ENCODE results near the gene SERTAD1. TPM values are rescaled to one million over a fixed set of nuclear protein-coding genes. Genes with fewer than 3 reads are reported as not detected.

Gene SERTAD1
- total RNA-seq, 1 donor from 2014 or later: 14.8 TPM

DNA sequence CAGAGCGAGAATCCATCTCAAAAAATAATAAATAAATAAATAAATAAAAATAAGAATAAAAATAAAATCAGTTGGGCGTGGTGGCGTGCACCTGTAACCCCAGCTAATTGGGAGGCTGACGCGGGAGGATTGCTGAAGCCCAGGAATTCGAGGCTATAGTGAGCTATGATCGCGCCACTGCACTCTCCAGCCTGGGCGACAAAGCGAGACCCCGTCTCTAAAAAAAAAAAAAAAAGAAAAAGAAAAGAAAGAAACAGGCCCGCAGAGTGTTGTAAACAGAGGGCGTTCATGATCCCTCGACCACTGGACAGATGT is 5.4 kb downstream of the SERTAD1 start:
- no peaks in the 10 kb centered on the region for H3K27me3 Mint-ChIP-seq (ENCODE audit: low read depth)
- H3K27ac Mint-ChIP-seq (ENCODE audit: unreplicated experiment): peak overlapping the region; percentile 84
- TF ChIP-seq, protein P1, sequence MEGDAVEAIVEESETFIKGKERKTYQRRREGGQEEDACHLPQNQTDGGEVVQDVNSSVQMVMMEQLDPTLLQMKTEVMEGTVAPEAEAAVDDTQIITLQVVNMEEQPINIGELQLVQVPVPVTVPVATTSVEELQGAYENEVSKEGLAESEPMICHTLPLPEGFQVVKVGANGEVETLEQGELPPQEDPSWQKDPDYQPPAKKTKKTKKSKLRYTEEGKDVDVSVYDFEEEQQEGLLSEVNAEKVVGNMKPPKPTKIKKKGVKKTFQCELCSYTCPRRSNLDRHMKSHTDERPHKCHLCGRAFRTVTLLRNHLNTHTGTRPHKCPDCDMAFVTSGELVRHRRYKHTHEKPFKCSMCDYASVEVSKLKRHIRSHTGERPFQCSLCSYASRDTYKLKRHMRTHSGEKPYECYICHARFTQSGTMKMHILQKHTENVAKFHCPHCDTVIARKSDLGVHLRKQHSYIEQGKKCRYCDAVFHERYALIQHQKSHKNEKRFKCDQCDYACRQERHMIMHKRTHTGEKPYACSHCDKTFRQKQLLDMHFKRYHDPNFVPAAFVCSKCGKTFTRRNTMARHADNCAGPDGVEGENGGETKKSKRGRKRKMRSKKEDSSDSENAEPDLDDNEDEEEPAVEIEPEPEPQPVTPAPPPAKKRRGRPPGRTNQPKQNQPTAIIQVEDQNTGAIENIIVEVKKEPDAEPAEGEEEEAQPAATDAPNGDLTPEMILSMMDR (IDR thresholded peaks at IDR 0.05): no peak
- peaks cover 6% of the 10 kb centered on the region for H3K36me3 Mint-ChIP-seq (ENCODE audit: low read depth)
- no peaks in the 10 kb centered on the region for H3K9me3 Mint-ChIP-seq (ENCODE audit: low read depth)
- H3K4me1 Mint-ChIP-seq (ENCODE audit: low read depth): peaks cover 31% of the 10 kb centered on the region
- H3K4me3 Mint-ChIP-seq (ENCODE audit: unreplicated experiment): peak overlapping the region; percentile 79
- DNase-seq (ENCODE audit: low spot score): no peak

DNA sequence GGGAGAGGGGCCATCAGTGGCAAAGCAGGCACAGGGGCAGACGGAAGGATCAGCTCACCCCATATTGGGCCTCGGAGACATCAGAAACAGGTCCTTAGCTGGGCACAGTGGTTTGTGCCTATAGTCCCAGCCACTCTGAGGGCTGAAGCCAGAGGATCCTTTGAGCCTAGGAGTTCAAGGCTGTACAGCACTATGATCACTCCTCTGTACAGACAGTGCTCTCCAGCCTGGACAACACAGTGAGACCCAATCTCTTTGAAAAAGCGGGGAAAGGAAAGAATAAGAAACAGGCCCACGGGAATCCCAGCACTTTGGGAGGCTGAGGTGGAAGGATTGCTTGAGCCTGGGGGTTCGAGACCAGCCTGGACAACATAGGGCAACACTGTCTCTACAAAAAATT is 6.0 kb downstream of the SERTAD1 start:
- Mint-ChIP-seq H3K36me3 (ENCODE audit: low read depth) (peaks cover 6% of the 10 kb centered on the region), H3K4me1 (ENCODE audit: low read depth) (peaks cover 36% of the 10 kb centered on the region), H3K9me3 (ENCODE audit: low read depth) (no peaks in the 10 kb centered on the region), H3K27me3 (ENCODE audit: low read depth) (no peaks in the 10 kb centered on the region), H3K4me3 (ENCODE audit: unreplicated experiment) (no peak overlapping the region), H3K27ac (ENCODE audit: unreplicated experiment) (no peak overlapping the region)
- TF ChIP-seq, protein P1 (IDR thresholded peaks at IDR 0.05): no peak
- DNase-seq (ENCODE audit: low spot score): no peak

DNA sequence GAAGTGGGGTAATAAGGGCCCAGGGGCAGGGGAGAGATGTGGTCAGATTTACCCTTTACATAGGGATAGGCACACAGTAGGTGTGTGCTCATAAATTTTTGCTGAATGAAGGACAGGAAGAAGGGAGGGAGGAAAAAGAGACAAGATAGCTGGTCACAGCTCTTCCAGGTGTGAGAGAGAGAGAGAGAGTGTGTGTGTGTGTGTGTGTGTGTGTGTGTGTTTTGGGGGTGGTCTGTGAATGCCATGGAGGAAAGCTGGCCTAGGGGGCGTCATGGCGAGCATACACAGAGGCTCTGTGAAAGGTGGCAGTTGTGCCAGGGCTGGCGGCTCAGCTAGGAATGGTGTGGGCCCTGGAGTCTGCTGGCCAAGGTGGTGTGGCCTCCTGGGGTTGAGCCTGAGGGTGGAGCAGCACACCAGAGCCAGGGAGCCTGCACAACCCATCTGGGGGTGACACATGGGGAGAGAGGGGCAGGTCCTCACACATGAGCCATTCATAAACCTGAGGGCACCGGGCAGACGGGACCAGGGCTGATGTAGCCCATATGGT is 6.7 kb downstream of the SERTAD1 start:
- no peak overlapping the region for H3K27ac Mint-ChIP-seq (ENCODE audit: unreplicated experiment)
- TF ChIP-seq, protein P1 (IDR thresholded peaks at IDR 0.05): no peak
- H3K4me3 Mint-ChIP-seq (ENCODE audit: unreplicated experiment): no peak overlapping the region

DNA sequence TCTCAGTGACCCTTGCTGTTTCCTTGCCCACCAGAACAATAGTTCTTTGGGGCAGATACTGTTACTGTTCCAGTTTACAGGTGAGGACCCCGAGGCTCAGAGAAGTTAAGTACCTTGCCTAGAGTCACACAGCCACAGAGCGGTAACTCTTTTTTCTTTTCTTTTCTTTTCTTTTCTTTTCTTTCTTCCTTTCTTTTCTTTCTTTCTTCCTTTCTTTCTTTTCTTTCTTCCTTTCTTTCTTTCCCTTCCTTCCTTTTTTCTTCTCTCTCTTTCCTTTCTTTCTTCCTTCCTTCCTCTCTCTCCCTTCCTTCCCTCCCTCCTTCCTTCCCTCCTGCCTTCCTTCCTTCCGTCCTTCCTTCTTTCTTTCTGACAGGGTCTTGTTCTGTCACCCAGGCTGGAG is 7.8 kb downstream of the SERTAD1 start:
- Mint-ChIP-seq H3K27ac (ENCODE audit: unreplicated experiment) (no peak overlapping the region), H3K4me3 (ENCODE audit: unreplicated experiment) (no peak overlapping the region), H3K27me3 (ENCODE audit: low read depth) (no peaks in the 10 kb centered on the region), H3K4me1 (ENCODE audit: low read depth) (peaks cover 46% of the 10 kb centered on the region), H3K9me3 (ENCODE audit: low read depth) (no peaks in the 10 kb centered on the region), H3K36me3 (ENCODE audit: low read depth) (peaks cover 4% of the 10 kb centered on the region)
- TF ChIP-seq, protein P1 (IDR thresholded peaks at IDR 0.05): no peak
- no peak for DNase-seq (ENCODE audit: low spot score)

More for the DNA sequence above, 6.7 kb downstream of the SERTAD1 start:
- no peak for DNase-seq (ENCODE audit: low spot score)
- peaks cover 4% of the 10 kb centered on the region for H3K36me3 Mint-ChIP-seq (ENCODE audit: low read depth)
- peaks cover 39% of the 10 kb centered on the region for H3K4me1 Mint-ChIP-seq (ENCODE audit: low read depth)
- H3K9me3 Mint-ChIP-seq (ENCODE audit: low read depth): no peaks in the 10 kb centered on the region
- no peaks in the 10 kb centered on the region for H3K27me3 Mint-ChIP-seq (ENCODE audit: low read depth)

DNA sequence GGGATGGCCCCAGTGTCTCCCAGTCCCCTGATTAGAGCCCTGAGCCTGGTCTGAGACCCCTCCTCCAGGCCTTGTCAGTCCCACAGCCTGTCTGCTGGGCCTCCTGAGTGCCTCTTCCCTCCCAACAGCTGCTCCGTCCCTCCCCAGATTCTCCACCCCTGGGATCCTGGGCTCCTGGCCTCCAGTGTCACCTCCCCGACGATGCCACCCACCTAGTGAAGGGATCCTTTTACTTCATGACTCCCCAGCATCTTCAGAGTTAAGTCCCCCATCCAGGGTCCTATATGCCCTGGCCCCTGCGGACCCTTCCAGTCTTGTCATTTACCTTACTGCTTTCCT is 8.2 kb downstream of the SERTAD1 start:
- Mint-ChIP-seq H3K36me3 (ENCODE audit: low read depth) (peaks cover 4% of the 10 kb centered on the region), H3K27me3 (ENCODE audit: low read depth) (no peaks in the 10 kb centered on the region), H3K27ac (ENCODE audit: unreplicated experiment) (no peak overlapping the region), H3K4me1 (ENCODE audit: low read depth) (peaks cover 45% of the 10 kb centered on the region), H3K9me3 (ENCODE audit: low read depth) (no peaks in the 10 kb centered on the region), H3K4me3 (ENCODE audit: unreplicated experiment) (no peak overlapping the region)
- DNase-seq (ENCODE audit: low spot score): no peak
- TF ChIP-seq, protein P1 (IDR thresholded peaks at IDR 0.05): no peak

Data from chondrocyte (in vitro differentiated cells).